Measurements from ENCODE around the gene EDA.

EDA gene

GRCh38 chrX:69615779-69616456, at the start of gene EDA:
Gene EDA, plus strand, starts transcription at chrX:69616113.
- peak; percentile 93 for DNase-seq

GRCh38 chrX:69568828-69569227, 47.1 kb upstream of the EDA start:
- DNase-seq = no peak

GRCh38 chrX:69597399-69597798, 18.5 kb upstream of the EDA start:
- DNase-seq = no peak

- no peak for DNase-seq
Measured at GRCh38 chrX:69600182-69600581, 15.7 kb upstream of the EDA start.

GRCh38 chrX:69603566-69604194, 12.2 kb upstream of the EDA start:
- peak; percentile 18 for DNase-seq

- DNase-seq = no peak
Measured at GRCh38 chrX:69605521-69605920, 10.4 kb upstream of the EDA start.

GRCh38 chrX:69607616-69608015, 8.3 kb upstream of the EDA start:
- no peak for DNase-seq

- no peak for DNase-seq
Measured at GRCh38 chrX:69613946-69614345, 2.0 kb upstream of the EDA start.

- peak; percentile 60 for DNase-seq
Measured at GRCh38 chrX:69614886-69615285, 1.0 kb upstream of the EDA start.

GRCh38 chrX:69615342-69615741, 571 bp upstream of the EDA start:
- DNase-seq = no peak

GRCh38 chrX:69616457-69617203, 717 bp downstream of the EDA start:
- DNase-seq = peak; percentile 43

GRCh38 chrX:69618803-69619202, 2.9 kb downstream of the EDA start:
- peak; percentile 35 for DNase-seq

- DNase-seq = no peak
Measured at GRCh38 chrX:69626129-69626528, 10.2 kb downstream of the EDA start.

GRCh38 chrX:69627744-69628143, 11.8 kb downstream of the EDA start:
- DNase-seq = no peak

- DNase-seq = no peak
Measured at GRCh38 chrX:69630147-69630546, 14.2 kb downstream of the EDA start.

- DNase-seq = no peak
Measured at GRCh38 chrX:69664693-69665092, 48.8 kb downstream of the EDA start.

- DNase-seq = no peak
Measured at GRCh38 chrX:69670001-69670555, 54.2 kb downstream of the EDA start.

GRCh38 chrX:69674891-69675290, 59.0 kb downstream of the EDA start:
- DNase-seq = no peak

- no peak for DNase-seq
Measured at GRCh38 chrX:69705818-69706217, 89.9 kb downstream of the EDA start.

- DNase-seq = no peak
Measured at GRCh38 chrX:69718102-69718501, 102.2 kb downstream of the EDA start.

GRCh38 chrX:69724307-69724706, 108.4 kb downstream of the EDA start:
- DNase-seq = no peak

- DNase-seq = no peak
Measured at GRCh38 chrX:69740317-69740716, 124.4 kb downstream of the EDA start.

GRCh38 chrX:69741721-69742120, 125.8 kb downstream of the EDA start:
- no peak for DNase-seq

GRCh38 chrX:69746051-69746450, 130.1 kb downstream of the EDA start:
- DNase-seq = no peak

Measured in eye (tissue), 1 donor.